HCT116 (cell line): ENCODE results near the gene PDE1C. TPM values are rescaled to one million over a fixed set of nuclear protein-coding genes. Genes with fewer than 3 reads are reported as not detected.

ENCODE experiments used
- ATAC-seq: fragments of 200-7000 bp; cut with Tn5 transposase; 2 replicates; pipeline ENCODE4 v1.9.1; 2020; ENCODE audit warnings: mild to moderate bottlenecking, moderate library complexity
- BruUV-seq: library from RNA; stranded (reverse); fragments of 400-500 nt; replicated peaks from 2 replicates; lab custom pipeline; 2021; lab: Mats Ljungman, UMichigan
- CTCF ChIA-PET: fragments of 300-600 bp; sonication (Branson Sonifier 250); formaldehyde crosslinking; loops from one replicate; lab custom pipeline; 2021; ENCODE audit warnings: antibody characterized with exemption; lab: Charles Lee
- POLR2A ChIA-PET: fragments of 300-600, 350-600 bp; sonication (Branson Sonifier 250); formaldehyde crosslinking; loops from one replicate; lab custom pipeline; 2021; ENCODE audit warnings: antibody characterized with exemption; lab: Charles Lee
- RAD21 ChIA-PET, 2 experiments: fragments of 300-600 bp; sonication (Branson Sonifier 250); formaldehyde crosslinking; loops; one replicate each; lab custom pipeline; 2023; ENCODE audit warnings: low total read pairs in 2 of 2; ENCODE audit not compliant: uncharacterized antibody in 2 of 2, unreplicated experiment in 2 of 2, low non-redundant PET in 1 of 2; lab: Charles Lee
- DNase-seq: peaks from one replicate; pipeline ENCODE4 v3.0.0-alpha.2; 2010; ENCODE audit warnings: low read depth, low spot score
- H2AFZ ChIP-seq: fragments of 200-600 bp; shearing (Covaris generic), sonication (generic); 2 replicates; pipeline ENCODE4 v1.6.1; 2017; ENCODE audit warnings: low read depth, mixed run types, mixed read lengths, antibody characterized with exemption, low read length; ENCODE audit not compliant: poor library complexity, severe bottlenecking
- H3K27ac ChIP-seq: 2 replicates; pipeline ENCODE4 v1.5.1; 2012; ENCODE audit warnings: low read depth, low read length
- H3K27me3 ChIP-seq: fragments of 200-600 bp; sonication (generic); 2 replicates; pipeline ENCODE4 v1.6.1; 2016; ENCODE audit warnings: mixed run types, low read length, mixed read lengths; ENCODE audit not compliant: insufficient read depth
- H3K36me3 ChIP-seq, 2 experiments: fragments of 200-500 bp in 1 of 2; fragments of 200-600 bp in 1 of 2; sonication (Bioruptor generic) in 1 of 2; sonication (generic) in 1 of 2; 2 replicates each; pipeline versions ENCODE4 v1.5.1 to v1.6.1; 2014 to 2016; ENCODE audit warnings: low read length in 2 of 2, inconsistent platforms in 1 of 2, mixed read lengths in 1 of 2, mixed run types in 1 of 2; ENCODE audit not compliant: insufficient read depth in 2 of 2, control insufficient read depth in 1 of 2
- H3K4me1 ChIP-seq, 2 experiments: fragments of 200-600 bp in 1 of 2; sonication (generic) in 1 of 2; 2 replicates each; pipeline versions ENCODE4 v1.5.1 to v1.6.1; 2012 to 2017; ENCODE audit warnings: low read length in 2 of 2, inconsistent platforms in 1 of 2, mild to moderate bottlenecking in 1 of 2, mixed read lengths in 1 of 2, mixed run types in 1 of 2, moderate library complexity in 1 of 2; ENCODE audit not compliant: insufficient read depth in 2 of 2, control insufficient read depth in 1 of 2
- H3K4me2 ChIP-seq: fragments of 200-600 bp; sonication (generic); 2 replicates; pipeline ENCODE4 v1.6.1; 2017; ENCODE audit warnings: mixed run types, low read length, mixed read lengths
- H3K4me3 ChIP-seq, 2 experiments: fragments of 200-600 bp in 1 of 2; sonication (generic) in 1 of 2; replicated peaks in 1 of 2; 2 replicates each; pipeline ENCODE4 v1.5.1; 2011 to 2016; ENCODE audit warnings: low read length in 2 of 2, control low read depth in 1 of 2, low read depth in 1 of 2, mild to moderate bottlenecking in 1 of 2, mixed read lengths in 1 of 2, mixed run types in 1 of 2
- H3K79me2 ChIP-seq: fragments of 200-600 bp; sonication (generic); 2 replicates; pipeline ENCODE4 v1.6.1; 2017; ENCODE audit warnings: mild to moderate bottlenecking, mixed run types, low read length, moderate library complexity, mixed read lengths; ENCODE audit not compliant: insufficient read depth
- H3K9ac ChIP-seq: fragments of 200-600 bp; sonication (generic); 2 replicates; pipeline ENCODE4 v1.6.1; 2016; ENCODE audit warnings: low read length, mixed read lengths
- H3K9me2 ChIP-seq: fragments of 200-600 bp; sonication (generic), shearing (Covaris generic); 2 replicates; pipeline ENCODE4 v1.6.1; 2017; ENCODE audit warnings: mixed run types, mild to moderate bottlenecking, moderate library complexity; ENCODE audit not compliant: insufficient read depth
- H3K9me3 ChIP-seq, 2 experiments: fragments of 200-500 bp in 1 of 2; fragments of 200-600 bp in 1 of 2; sonication (Bioruptor generic) in 1 of 2; sonication (generic) in 1 of 2; 2 replicates each; pipeline ENCODE4 v1.6.1; 2014 to 2017; ENCODE audit warnings: low read length in 2 of 2, mixed read lengths in 2 of 2, inconsistent platforms in 1 of 2, low read depth in 1 of 2, mild to moderate bottlenecking in 1 of 2, mixed run types in 1 of 2, moderate library complexity in 1 of 2; ENCODE audit not compliant: control insufficient read depth in 1 of 2, insufficient read depth in 1 of 2
- H4K20me1 ChIP-seq: fragments of 200-600 bp; sonication (generic), shearing (Covaris generic); 2 replicates; pipeline ENCODE4 v1.6.1; 2017; ENCODE audit warnings: mixed run types, mild to moderate bottlenecking, moderate library complexity; ENCODE audit not compliant: insufficient read depth
- CBX3 ChIP-seq: IDR thresholded peaks from 2 replicates; pipeline ENCODE4 v1.6.1; 2012; ENCODE audit warnings: low read depth
- CTCF ChIP-seq, 3 experiments: fragments of 200-600 bp in 1 of 3; sonication (generic) in 1 of 3; IDR thresholded peaks in 2 of 3; conservative IDR thresholded peaks in 1 of 3; 2 replicates each; pipeline ENCODE4 v1.5.1; 2012 to 2017; ENCODE audit warnings: low read depth in 2 of 3, low read length in 2 of 3, antibody characterized with exemption in 1 of 3, borderline replicate concordance in 1 of 3, control low read depth in 1 of 3, mild to moderate bottlenecking in 1 of 3, mixed read lengths in 1 of 3, mixed run types in 1 of 3, moderate library complexity in 1 of 3; ENCODE audit not compliant: insufficient read depth in 1 of 3
- FOSL1 ChIP-seq: IDR thresholded peaks from 2 replicates; pipeline ENCODE4 v1.6.1; 2012; ENCODE audit warnings: low read depth
- JUND ChIP-seq: IDR thresholded peaks from 2 replicates; pipeline ENCODE4 v1.6.1; 2012
- SRF ChIP-seq: IDR thresholded peaks from 2 replicates; pipeline ENCODE4 v1.6.1; 2012; ENCODE audit warnings: low read depth
- intact Hi-C: fragments of 100-400 bp; cut with micrococcal nuclease; formaldehyde crosslinking; loops from 2 replicates; pipeline ENCODE4 v1.10.0; 2022
- total RNA-seq: library from RNA; stranded (reverse); gene quantifications from one replicate; pipeline ENCODE4 v1.2.1, GENCODE V29; 2021; ENCODE audit not compliant: unreplicated experiment
- TF ChIP-seq, protein P1 (sequence below): IDR thresholded peaks from 2 replicates; pipeline ENCODE4 v1.6.1; 2012; ENCODE audit warnings: low read depth

The PDE1C gene
- total RNA-seq, 1 experiment from 2014 or later = 0.17 TPM

DNA sequence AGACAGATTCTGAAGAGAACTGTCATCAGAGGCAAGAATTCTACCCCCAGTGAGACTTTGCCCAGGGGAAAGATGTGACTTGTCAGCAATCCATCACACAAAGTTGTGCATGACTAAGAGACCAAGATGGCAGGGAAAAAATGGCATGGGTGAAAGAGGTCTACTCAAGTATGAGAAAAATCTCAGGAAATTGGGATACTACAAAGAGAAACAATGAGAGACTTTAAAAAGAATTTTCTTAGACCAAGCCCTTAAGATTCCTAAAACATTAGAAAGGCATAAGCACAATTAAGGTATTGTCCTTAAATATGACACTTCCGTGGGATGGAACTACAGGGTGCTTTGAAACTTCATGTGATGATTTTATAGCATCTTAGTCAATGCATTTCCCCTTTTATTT, 45.6 kb upstream of the PDE1C start (continued):
- TF ChIP-seq, protein P1, sequence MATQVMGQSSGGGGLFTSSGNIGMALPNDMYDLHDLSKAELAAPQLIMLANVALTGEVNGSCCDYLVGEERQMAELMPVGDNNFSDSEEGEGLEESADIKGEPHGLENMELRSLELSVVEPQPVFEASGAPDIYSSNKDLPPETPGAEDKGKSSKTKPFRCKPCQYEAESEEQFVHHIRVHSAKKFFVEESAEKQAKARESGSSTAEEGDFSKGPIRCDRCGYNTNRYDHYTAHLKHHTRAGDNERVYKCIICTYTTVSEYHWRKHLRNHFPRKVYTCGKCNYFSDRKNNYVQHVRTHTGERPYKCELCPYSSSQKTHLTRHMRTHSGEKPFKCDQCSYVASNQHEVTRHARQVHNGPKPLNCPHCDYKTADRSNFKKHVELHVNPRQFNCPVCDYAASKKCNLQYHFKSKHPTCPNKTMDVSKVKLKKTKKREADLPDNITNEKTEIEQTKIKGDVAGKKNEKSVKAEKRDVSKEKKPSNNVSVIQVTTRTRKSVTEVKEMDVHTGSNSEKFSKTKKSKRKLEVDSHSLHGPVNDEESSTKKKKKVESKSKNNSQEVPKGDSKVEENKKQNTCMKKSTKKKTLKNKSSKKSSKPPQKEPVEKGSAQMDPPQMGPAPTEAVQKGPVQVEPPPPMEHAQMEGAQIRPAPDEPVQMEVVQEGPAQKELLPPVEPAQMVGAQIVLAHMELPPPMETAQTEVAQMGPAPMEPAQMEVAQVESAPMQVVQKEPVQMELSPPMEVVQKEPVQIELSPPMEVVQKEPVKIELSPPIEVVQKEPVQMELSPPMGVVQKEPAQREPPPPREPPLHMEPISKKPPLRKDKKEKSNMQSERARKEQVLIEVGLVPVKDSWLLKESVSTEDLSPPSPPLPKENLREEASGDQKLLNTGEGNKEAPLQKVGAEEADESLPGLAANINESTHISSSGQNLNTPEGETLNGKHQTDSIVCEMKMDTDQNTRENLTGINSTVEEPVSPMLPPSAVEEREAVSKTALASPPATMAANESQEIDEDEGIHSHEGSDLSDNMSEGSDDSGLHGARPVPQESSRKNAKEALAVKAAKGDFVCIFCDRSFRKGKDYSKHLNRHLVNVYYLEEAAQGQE = no peak
- TF ChIP-seq FOSL1 = no peak

DNA sequence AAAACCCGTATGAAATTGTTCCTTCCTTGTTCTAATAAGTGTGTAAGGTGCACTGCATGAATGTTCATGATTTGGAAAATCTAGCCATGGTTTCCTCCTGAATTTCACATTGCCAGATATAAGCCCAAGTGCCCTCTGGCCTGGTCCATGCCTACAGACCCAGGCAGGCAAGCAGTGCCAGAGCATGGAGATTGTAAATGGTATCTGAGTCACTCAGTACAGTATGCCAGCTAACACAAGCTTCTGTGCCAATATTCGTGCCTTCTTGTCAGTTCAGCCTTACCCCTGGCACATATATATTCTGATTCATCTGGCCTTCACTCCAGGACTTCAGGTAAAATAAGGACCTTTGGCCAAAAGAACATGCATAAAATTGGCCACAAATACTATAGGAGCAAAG, 38.4 kb upstream of the PDE1C start:
- ChIA-PET RAD21 (no interaction called here), CTCF (no interaction called here), POLR2A (no interaction called here)
- Histone ChIP-seq H3K4me2 (no peak overlapping the region), H3K9me3 (peaks cover 0 to 3% of the 10 kb centered on the region in 2 experiments; a peak in 1 of 4 replicates), H3K4me1 (no peaks in the 10 kb centered on the region), H3K4me3 (no peak overlapping the region), H3K9me2 (no peaks in the 10 kb centered on the region), H3K27me3 (no peaks in the 10 kb centered on the region), H2AFZ (no peak overlapping the region), H3K79me2 (no peaks in the 10 kb centered on the region), H3K36me3 (no peaks in the 10 kb centered on the region), H3K9ac (no peak overlapping the region), H3K27ac (no peak overlapping the region), H4K20me1 (no peaks in the 10 kb centered on the region)
- TF ChIP-seq CBX3 = no peak
- TF ChIP-seq CTCF (IDR thresholded peaks at IDR 0.05 in 2 of 3, conservative IDR thresholded peaks at IDR 0.05 in 1 of 3; ENCODE audit: borderline replicate concordance in 1 of 3, insufficient read depth in 1 of 3, low read depth in 2 of 3, low read length in 2 of 3) = no peak
- TF ChIP-seq JUND = no peak
- TF ChIP-seq, protein P1 = no peak
- TF ChIP-seq SRF = no peak
- DNase-seq (no peak), ATAC-seq (no peak)
- BruUV-seq = no TSS peak
- intact Hi-C loops = no loop called here
